HG03108 (cell line): ENCODE data around the gene NTRK2.

ENCODE experiments used
- ATAC-seq: cut with Tn5 transposase; IDR thresholded peaks from one replicate; pipeline ENCODE4 v1.9.1; 2021; ENCODE audit warnings: moderate library complexity; ENCODE audit not compliant: unreplicated experiment

NTRK2 gene

DNA sequence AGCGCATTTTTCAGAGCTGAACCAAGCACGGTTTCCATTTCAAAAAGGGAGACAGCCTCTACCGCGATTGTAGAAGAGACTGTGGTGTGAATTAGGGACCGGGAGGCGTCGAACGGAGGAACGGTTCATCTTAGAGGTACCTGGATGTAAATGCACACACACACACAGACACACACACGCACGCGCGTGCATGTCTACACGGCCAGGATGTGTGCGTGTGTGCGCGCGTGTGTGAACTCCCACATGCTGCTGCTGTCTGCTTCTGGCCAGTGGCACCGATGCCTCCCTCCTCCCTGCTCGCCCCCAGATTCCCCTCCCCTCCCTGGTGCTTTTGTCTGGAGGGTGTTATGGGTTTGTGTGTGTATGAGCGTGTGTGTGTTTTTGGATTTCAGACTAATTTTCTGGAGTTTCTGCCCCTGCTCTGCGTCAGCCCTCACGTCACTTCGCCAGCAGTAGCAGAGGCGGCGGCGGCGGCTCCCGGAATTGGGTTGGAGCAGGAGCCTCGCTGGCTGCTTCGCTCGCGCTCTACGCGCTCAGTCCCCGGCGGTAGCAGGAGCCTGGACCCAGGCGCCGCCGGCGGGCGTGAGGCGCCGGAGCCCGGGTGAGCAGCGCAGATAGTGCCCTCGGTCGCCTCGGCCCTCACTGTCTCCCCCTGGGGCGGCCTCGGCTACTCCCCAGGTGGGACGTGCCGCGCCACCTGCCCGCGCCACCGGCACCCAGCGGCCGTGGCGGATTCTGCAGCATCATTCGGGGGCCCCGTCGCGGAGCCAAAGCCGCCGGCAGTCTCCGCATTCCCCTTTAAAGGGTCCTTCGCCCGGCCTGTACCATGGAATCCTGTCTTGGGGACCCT is at the start of gene NTRK2:
TSS of gene NTRK2 (plus strand) at position 442 of the 850 bp plus-strand sequence. CDS start 1,020 bp downstream, outside the sequence.
- no peak for ATAC-seq

GRCh38 chr9:84620338-84620737 is 49.2 kb upstream of the NTRK2 start:
- ATAC-seq, result no peak

GRCh38 chr9:84621811-84622210 is 47.7 kb upstream of the NTRK2 start:
- no peak for ATAC-seq

GRCh38 chr9:84622981-84623380 is 46.5 kb upstream of the NTRK2 start:
- no peak for ATAC-seq

GRCh38 chr9:84636436-84636835 is 33.1 kb upstream of the NTRK2 start:
- no peak for ATAC-seq

DNA sequence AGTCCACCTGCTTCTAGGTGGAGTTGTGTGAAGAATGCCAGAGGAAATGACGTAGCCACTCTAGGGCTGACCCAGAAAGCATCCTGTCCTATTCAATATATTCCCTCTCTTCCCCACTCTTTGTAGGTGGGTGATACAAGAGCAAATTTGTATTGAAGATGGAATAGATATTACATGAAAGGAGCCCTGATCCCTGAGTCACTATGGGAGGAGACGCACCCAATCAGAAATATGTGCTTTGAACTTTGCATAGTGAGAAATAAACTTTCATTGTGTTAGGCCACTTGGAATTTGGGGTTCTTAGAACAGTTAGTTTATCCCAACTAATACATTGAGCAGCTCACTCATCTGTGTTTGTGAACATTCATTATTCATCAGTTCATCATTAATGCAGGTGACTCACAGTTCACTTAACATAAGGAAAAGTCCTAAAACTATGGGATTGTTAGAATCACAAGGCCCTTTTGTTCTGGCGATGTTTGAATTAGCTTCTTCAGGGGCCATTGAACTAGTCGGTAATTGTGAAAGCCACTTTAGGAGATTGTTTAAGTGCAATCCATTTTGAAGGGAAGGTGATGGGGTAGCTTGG is 26.9 kb upstream of the NTRK2 start:
- no peak for ATAC-seq

DNA sequence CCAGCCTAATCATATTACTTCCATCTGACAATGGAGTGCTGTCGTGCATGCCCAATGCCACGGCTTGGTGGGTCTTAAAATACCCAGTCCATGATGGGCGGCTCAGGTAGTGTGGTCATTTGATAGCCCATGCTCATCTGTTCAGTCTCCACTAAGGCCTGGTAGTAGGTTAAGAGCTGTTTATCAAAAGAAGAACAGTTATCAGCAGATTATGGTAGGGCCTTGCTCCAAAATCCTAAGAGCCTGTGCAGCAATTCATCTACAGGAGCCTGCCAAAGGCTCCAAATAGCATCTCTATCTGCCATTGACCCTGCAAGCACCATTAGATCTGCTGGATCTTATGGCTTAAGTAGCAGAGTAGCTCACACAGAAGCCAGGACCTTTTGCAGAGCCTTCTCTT is 21.8 kb upstream of the NTRK2 start:
- ATAC-seq, result no peak

DNA sequence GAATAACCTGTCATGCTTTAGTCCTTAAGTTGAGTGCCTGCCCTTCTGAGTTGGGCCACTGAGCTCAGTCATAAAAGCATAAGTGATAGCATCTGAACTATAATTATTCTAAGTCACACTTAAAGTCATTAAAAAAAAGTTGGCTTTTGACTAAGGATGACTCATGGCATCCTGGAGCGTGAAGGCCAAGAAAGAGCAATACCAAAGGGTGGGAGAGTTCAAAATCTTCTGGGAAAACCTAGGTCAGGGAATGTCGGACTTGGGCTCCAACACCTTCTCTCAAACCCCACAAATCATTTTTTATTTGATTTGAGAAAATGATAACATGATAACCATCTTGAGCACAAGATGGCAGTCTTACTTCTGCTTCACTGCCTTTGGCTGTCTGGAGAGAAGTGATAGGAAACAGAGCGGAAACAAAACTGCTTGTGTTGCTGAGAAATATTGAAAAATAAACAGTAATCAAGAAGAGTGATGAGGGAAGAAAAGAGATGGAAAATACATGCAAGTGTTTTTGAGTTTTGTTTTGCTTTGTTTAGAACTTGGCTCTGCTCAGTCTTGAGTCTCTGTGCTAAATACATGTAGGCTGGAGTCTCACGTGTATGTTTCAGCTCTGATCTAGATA is 16.9 kb upstream of the NTRK2 start:
- no peak for ATAC-seq

- ATAC-seq, result no peak
Measured at GRCh38 chr9:84655447-84655846, 14.1 kb upstream of the NTRK2 start.

- ATAC-seq, result no peak
Measured at GRCh38 chr9:84659313-84659712, 10.2 kb upstream of the NTRK2 start.

DNA sequence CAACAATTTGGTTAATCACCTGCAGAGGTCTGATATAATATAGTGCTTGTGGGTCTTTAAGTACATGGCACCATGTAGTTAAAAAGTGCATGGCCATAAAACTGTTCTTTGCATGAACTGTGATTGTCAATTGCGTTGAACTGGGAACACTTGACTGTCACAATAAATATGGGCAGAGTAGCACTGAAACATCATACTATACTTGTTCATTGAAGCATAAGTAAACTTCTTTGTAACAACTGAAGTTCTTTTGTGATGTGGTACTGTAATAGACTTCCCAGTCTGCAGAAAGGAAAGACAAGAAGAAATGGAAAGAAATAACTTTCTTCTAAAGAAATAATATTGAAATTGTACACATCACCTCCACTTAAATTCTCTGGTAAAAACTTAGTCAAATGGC is 9.8 kb upstream of the NTRK2 start:
- no peak for ATAC-seq

DNA sequence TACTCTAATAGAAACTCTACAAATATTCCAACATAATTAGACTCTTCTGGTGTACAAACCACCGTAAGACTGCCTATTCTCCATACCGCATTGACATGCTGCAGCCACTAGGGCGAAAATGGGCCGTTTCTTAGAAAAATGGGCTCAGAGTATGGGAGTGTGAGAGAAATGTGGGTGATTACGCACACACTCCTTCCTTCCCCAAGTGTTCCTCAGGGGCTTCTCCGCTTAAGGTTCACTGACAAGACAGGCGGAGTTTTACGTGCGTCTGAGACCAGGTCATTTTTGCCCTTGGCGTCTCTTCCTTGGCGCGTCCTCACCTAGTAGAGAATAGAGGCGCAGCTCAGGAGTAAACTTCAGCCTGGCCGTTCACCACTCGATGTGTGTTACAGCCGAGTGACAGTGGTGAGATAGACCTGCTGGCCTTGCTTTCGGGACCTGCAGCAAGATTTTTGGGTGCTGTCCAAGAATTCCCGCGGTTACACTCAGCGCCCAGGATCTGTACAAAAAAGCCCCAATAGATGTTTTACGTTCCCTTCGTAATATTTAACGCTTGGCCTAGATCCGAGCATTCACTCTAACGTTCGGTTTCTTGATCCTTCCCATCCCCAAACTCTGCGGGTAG is 1.8 kb upstream of the NTRK2 start:
- ATAC-seq, result no peak

DNA sequence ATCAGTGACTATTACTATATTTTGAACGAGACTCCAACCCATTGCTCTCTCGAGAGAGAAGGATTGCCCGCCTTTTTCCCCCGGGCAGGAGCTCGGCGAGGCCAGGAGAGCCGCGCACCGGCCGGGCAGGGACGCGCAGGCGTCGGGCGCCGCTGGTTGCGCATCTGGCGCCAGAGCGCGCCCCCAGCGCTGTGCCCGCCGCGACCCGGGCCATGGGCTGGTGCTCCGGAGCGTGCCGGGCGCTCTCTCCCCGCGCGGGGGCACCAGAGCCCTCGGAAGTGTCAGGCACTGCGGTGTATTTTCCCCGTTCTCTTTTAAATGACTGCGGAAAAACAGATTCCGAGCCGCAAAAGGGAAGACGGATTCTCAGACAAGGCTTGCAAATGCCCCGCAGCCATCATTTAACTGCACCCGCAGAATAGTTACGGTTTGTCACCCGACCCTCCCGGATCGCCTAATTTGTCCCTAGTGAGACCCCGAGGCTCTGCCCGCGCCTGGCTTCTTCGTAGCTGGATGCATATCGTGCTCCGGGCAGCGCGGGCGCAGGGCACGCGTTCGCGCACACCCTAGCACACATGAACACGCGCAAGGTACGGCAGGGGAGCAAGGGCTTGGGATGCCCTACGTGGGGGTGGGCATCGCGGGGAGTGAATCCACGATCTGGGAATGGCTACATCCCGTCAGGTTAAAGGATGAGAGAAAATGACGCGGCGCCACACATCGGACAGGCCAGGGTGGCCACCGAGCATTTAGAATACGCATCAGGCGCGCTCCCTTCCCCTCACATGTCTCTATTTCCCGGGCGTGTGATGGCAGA is 1.1 kb upstream of the NTRK2 start:
- ATAC-seq, result no peak

DNA sequence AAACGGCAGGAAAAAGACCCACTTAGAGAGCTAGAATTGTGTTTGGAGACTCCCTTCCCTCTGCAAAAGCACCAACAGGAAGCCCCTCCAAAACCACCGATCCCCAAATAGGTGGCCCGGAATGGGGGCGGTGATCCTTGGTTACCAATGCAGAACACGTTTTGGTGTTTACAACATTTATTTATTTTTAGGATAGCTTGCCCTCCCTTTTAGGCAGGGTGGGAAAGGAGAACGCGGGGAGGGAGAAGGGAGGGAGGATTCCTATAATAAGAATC is 579 bp upstream of the NTRK2 start:
- no peak for ATAC-seq

DNA sequence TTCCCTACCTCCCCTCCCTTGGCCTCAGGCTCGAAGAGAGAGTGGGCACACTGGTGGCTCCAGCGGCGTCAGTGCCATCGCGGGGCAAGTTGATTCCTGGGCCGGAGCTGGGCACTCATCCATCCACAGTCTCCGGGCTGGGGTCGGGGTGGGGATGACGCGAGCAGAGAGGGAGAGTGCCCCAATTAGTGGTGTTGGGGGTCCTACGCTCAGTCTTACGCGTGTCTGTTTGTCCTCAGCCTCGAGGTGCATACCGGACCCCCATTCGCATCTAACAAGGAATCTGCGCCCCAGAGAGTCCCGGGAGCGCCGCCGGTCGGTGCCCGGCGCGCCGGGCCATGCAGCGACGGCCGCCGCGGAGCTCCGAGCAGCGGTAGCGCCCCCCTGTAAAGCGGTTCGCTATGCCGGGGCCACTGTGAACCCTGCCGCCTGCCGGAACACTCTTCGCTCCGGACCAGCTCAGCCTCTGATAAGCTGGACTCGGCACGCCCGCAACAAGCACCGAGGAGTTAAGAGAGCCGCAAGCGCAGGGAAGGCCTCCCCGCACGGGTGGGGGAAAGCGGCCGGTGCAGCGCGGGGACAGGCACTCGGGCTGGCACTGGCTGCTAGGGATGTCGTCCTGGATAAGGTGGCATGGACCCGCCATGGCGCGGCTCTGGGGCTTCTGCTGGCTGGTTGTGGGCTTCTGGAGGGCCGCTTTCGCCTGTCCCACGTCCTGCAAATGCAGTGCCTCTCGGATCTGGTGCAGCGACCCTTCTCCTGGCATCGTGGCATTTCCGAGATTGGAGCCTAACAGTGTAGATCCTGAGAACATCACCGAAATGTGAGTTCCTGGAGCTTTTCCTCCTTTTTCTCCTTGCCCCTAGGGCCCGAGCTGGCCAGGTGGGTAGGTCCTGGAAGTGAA is 861 bp downstream of the NTRK2 start:
- ATAC-seq, result no peak

- ATAC-seq, result no peak
Measured at GRCh38 chr9:84671586-84672521, 2.3 kb downstream of the NTRK2 start.

GRCh38 chr9:84673806-84674205 is 4.3 kb downstream of the NTRK2 start:
- ATAC-seq, result no peak

DNA sequence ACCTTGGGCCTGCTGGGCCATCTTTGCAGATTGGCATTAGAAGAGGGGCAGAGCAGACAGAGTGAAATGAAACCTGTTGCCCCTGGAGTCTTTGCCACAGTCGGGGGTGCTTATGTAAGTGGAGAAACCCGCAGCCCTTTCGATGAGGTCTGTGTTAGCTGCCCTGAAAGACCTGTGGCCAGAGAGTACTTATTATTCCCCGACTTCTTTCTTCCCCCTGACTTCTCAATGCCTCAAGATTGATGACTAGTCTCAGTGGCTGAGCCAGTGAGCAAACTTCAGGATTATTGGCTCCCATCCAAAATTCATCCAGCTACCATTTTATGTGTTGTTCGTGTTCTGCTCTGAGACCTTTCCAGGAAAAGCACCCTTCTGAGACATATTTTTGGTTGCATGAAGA is 7.6 kb downstream of the NTRK2 start:
- no peak for ATAC-seq

DNA sequence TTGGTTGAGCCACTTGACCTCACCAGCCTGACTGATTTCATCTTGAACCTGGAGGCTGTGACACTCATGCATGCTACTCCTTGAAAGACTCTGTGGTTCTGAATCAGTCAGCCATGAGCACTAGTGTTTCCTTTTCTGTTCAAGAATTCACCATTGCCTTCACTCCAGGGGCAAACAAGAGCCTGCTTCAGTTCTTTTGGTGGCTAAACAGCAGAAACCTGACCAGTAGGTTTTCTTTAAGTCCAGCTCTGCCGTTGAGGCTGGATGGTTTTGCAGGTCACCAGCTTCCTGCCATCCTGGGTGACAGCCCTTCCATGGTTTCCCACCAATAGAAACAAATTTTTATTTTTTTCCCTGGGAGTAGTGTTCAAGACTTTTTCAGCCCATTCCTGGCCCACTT is 10.0 kb downstream of the NTRK2 start:
- ATAC-seq, result no peak
